Ishikawa (cell line): Measurements from ENCODE around the gene CCDC141.

Source experiments
- CEBPB ChIP-seq: IDR thresholded peaks from 2 replicates; pipeline ENCODE4 v1.6.1; 2012
- MAX ChIP-seq: IDR thresholded peaks from 2 replicates; pipeline ENCODE4 v1.6.1; 2012
- NFIC ChIP-seq: IDR thresholded peaks from 2 replicates; pipeline ENCODE4 v1.6.1; 2012
- RAD21 ChIP-seq: IDR thresholded peaks from 2 replicates; pipeline ENCODE4 v1.6.1; 2012; ENCODE audit warnings: low read depth
- REST ChIP-seq: IDR thresholded peaks from 2 replicates; pipeline ENCODE4 v1.6.1; 2012; ENCODE audit warnings: low read depth, mild to moderate bottlenecking
- USF1 ChIP-seq: IDR thresholded peaks from 2 replicates; pipeline ENCODE4 v1.6.1; 2012

GRCh38 chr2:178990533-178991241 is 59.2 kb downstream of the CCDC141 start:
- TF ChIP-seq USF1 = no peak
- no peak for TF ChIP-seq RAD21
- no peak for TF ChIP-seq CEBPB
- no peak for TF ChIP-seq NFIC
- TF ChIP-seq MAX = no peak
- no peak for TF ChIP-seq REST
